GM18873 (cell line): ENCODE results near the gene PPP1R16B.
"Not testable (repeated sequence)": the region's sequence is repeated elsewhere in the genome, so short reads cannot be mapped to it uniquely, and the experiment has no call there.

Source experiments
- ATAC-seq: cut with Tn5 transposase; IDR thresholded peaks from one replicate; pipeline ENCODE4 v1.9.1; 2021; ENCODE audit warnings: mild to moderate bottlenecking, moderate library complexity, moderate number of reproducible peaks; ENCODE audit not compliant: unreplicated experiment, low FRiP score

Gene PPP1R16B

GRCh38 chr20:38791291-38791690 is 14.2 kb upstream of the PPP1R16B start:
- ATAC-seq = no peak

GRCh38 chr20:38791940-38792339 is 13.6 kb upstream of the PPP1R16B start:
- ATAC-seq = no peak

- ATAC-seq = not testable (repeated sequence)
These were observed 11.4 kb upstream of the PPP1R16B start for GRCh38 chr20:38794057-38794456.

GRCh38 chr20:38798266-38798665 is 7.2 kb upstream of the PPP1R16B start:
- ATAC-seq = no peak

- no peak for ATAC-seq
These were observed 6.3 kb upstream of the PPP1R16B start for GRCh38 chr20:38799203-38799602.

- no peak for ATAC-seq
These were observed 4.6 kb upstream of the PPP1R16B start for GRCh38 chr20:38800882-38801281.

GRCh38 chr20:38804221-38804620 is 1.3 kb upstream of the PPP1R16B start:
- ATAC-seq = no peak

- ATAC-seq = no peak
These were observed 605 bp upstream of the PPP1R16B start for GRCh38 chr20:38804682-38805501.

GRCh38 chr20:38805958-38806854 is 709 bp downstream of the PPP1R16B start:
- ATAC-seq = no peak

- no peak for ATAC-seq
These were observed 1.6 kb downstream of the PPP1R16B start for GRCh38 chr20:38806855-38807655.

- no peak for ATAC-seq
These were observed 4.4 kb downstream of the PPP1R16B start for GRCh38 chr20:38809942-38810341.

GRCh38 chr20:38810926-38811630 is 5.6 kb downstream of the PPP1R16B start:
- ATAC-seq = no peak

GRCh38 chr20:38811769-38812168 is 6.3 kb downstream of the PPP1R16B start:
- ATAC-seq = no peak

GRCh38 chr20:38812182-38812581 is 6.7 kb downstream of the PPP1R16B start:
- no peak for ATAC-seq

- no peak for ATAC-seq
These were observed 7.4 kb downstream of the PPP1R16B start for GRCh38 chr20:38812709-38813573.

GRCh38 chr20:38813574-38813962 is 8.1 kb downstream of the PPP1R16B start:
- ATAC-seq = not testable (repeated sequence)

GRCh38 chr20:38815446-38815845 is 9.9 kb downstream of the PPP1R16B start:
- no peak for ATAC-seq

GRCh38 chr20:38818113-38819065 is 12.9 kb downstream of the PPP1R16B start:
- ATAC-seq = no peak
